Common myeloid progenitor, CD34-positive (primary cell): Measurements from ENCODE around the gene ACY1.

Experiments
- CTCF ChIA-PET: fragments of 350-600 bp; sonication (Branson Sonifier 250); formaldehyde crosslinking; loops from one replicate; lab custom pipeline; 2021; ENCODE audit warnings: antibody characterized with exemption; lab: Charles Lee
- POLR2A ChIA-PET: fragments of 350-600 bp; sonication (Branson Sonifier 250); formaldehyde crosslinking; loops from one replicate; lab custom pipeline; 2021; ENCODE audit warnings: antibody characterized with exemption; lab: Charles Lee
- DNase-seq, 3 donors: peaks; one replicate each; pipeline versions ENCODE4 v3.0.0 to v3.0.0-alpha.2; 2013
- H3K27ac ChIP-seq, 2 experiments: 1 replicate in 1 of 2; 2 replicates in 1 of 2; pipeline ENCODE4 v1.7.0; 2013; ENCODE audit warnings: inconsistent platforms in 2 of 2, low read length in 2 of 2, mild to moderate bottlenecking in 2 of 2, low read depth in 1 of 2, moderate library complexity in 1 of 2; ENCODE audit not compliant: severe bottlenecking in 2 of 2, insufficient read depth in 1 of 2, poor library complexity in 1 of 2
- H3K27me3 ChIP-seq, 5 experiments: replicated peaks in 2 of 5; 1 replicate in 3 of 5; 2 replicates in 2 of 5; pipeline versions ENCODE4 v1.6.1 to v1.7.0; 2013; ENCODE audit warnings: low read length in 4 of 5, mild to moderate bottlenecking in 2 of 5, moderate library complexity in 2 of 5, inconsistent platforms in 1 of 5; ENCODE audit not compliant: insufficient read depth in 5 of 5, control insufficient read depth in 4 of 5
- H3K36me3 ChIP-seq, 4 experiments: 1 replicate in 2 of 4; 2 replicates in 2 of 4; pipeline versions ENCODE4 v1.6.1 to v1.7.0; 2013; ENCODE audit warnings: low read length in 3 of 4, control low read depth in 1 of 4, mild to moderate bottlenecking in 1 of 4; ENCODE audit not compliant: control insufficient read depth in 4 of 4, insufficient read depth in 4 of 4
- H3K4me1 ChIP-seq, 4 experiments: 1 replicate in 3 of 4; 2 replicates in 1 of 4; pipeline versions ENCODE4 v1.6.1 to v1.7.1; 2013; ENCODE audit warnings: low read length in 3 of 4, mild to moderate bottlenecking in 3 of 4, control low read depth in 1 of 4, inconsistent platforms in 1 of 4, moderate library complexity in 1 of 4; ENCODE audit not compliant: control insufficient read depth in 4 of 4, insufficient read depth in 4 of 4; ENCODE audit errors: control extremely low read depth in 1 of 4
- H3K4me3 ChIP-seq, 7 experiments: 1 replicate in 4 of 7; 2 replicates in 3 of 7; pipeline versions ENCODE4 v1.5.1 to v1.7.0; 2013; ENCODE audit warnings: mild to moderate bottlenecking in 7 of 7, low read length in 6 of 7, moderate library complexity in 6 of 7, inconsistent platforms in 2 of 7, low read depth in 2 of 7, control low read depth in 1 of 7; ENCODE audit not compliant: insufficient read depth in 4 of 7, control insufficient read depth in 1 of 7; ENCODE audit errors: extremely low read depth in 1 of 7
- H3K9me3 ChIP-seq, 5 experiments: 1 replicate in 4 of 5; 2 replicates in 1 of 5; pipeline versions ENCODE4 v1.6.1 to v1.7.1; 2013; ENCODE audit warnings: low read length in 4 of 5, mild to moderate bottlenecking in 2 of 5, inconsistent platforms in 1 of 5, low read depth in 1 of 5, moderate library complexity in 1 of 5; ENCODE audit not compliant: control insufficient read depth in 4 of 5, insufficient read depth in 2 of 5; ENCODE audit errors: control extremely low read depth in 1 of 5
- WGBS: methylation state at CpG from one replicate; pipeline ENCODE4 v1.1.5; 2013; ENCODE audit not compliant: insufficient coverage; 5-methylcytosine and 5-hydroxymethylcytosine counted together

ACY1 gene

GRCh38 chr3:52025453-52025852, 42.1 kb downstream of the ACY1 start:
- Histone ChIP-seq H3K27ac (no peak overlapping the region), H3K9me3 (no peaks in the 10 kb centered on the region), H3K36me3 (no peaks in the 10 kb centered on the region), H3K4me1 (peaks cover 0 to 16% (median 11%) of the 10 kb centered on the region in 4 experiments), H3K4me3 (no peak overlapping the region), H3K27me3 (no peaks in the 10 kb centered on the region)
- DNase-seq, result no peak
- ChIA-PET CTCF (no interaction called here), POLR2A (no interaction called here)
- 90% methylated on average over 6 of the region's 7 CpGs for WGBS

GRCh38 chr3:52026041-52026440, 42.7 kb downstream of the ACY1 start:
- H3K27me3 ChIP-seq, result no peaks in the 10 kb centered on the region
- no peak overlapping the region for H3K4me3 ChIP-seq
- H3K36me3 ChIP-seq, result no peaks in the 10 kb centered on the region
- DNase-seq, result no peak
- H3K27ac ChIP-seq, result no peak overlapping the region
- 97% methylated on average over 3 of the region's 4 CpGs for WGBS
- ChIA-PET CTCF (no interaction called here), POLR2A (no interaction called here)
- H3K4me1 ChIP-seq, result peaks cover 0 to 16% (median 11%) of the 10 kb centered on the region in 4 experiments
- no peaks in the 10 kb centered on the region for H3K9me3 ChIP-seq

GRCh38 chr3:52028572-52028971, 45.2 kb downstream of the ACY1 start:
- CTCF ChIA-PET, result interaction anchor here (0.8 to 3.4 kb wide), 5 partner anchors 12 to 46 kb away, joined by 3 to 13 read pairs (median 6); no protein-coding TSS in a partner anchor
- 97% methylated on average over 12 of the region's 12 CpGs for WGBS
- POLR2A ChIA-PET, result interaction anchor here (0.8 to 1.1 kb wide), 2 partner anchors 23 to 206 kb away, joined by 3 read pairs; no protein-coding TSS in a partner anchor
- Histone ChIP-seq H3K27ac (no peak overlapping the region), H3K36me3 (no peaks in the 10 kb centered on the region), H3K4me1 (peaks cover 0 to 5% (median 3%) of the 10 kb centered on the region in 4 experiments), H3K4me3 (no peak overlapping the region), H3K27me3 (no peaks in the 10 kb centered on the region), H3K9me3 (no peaks in the 10 kb centered on the region)
- DNase-seq, result no peak

GRCh38 chr3:52029053-52029452, 45.7 kb downstream of the ACY1 start:
- H3K36me3 ChIP-seq, result no peaks in the 10 kb centered on the region
- no peak overlapping the region for H3K27ac ChIP-seq
- no peaks in the 10 kb centered on the region for H3K27me3 ChIP-seq
- CTCF ChIA-PET, result interaction anchor here (0.8 to 3.4 kb wide), 5 partner anchors 12 to 47 kb away, joined by 3 to 13 read pairs (median 6); no protein-coding TSS in a partner anchor
- no peak for DNase-seq
- no peaks in the 10 kb centered on the region for H3K9me3 ChIP-seq
- peaks cover 0 to 2% (median under 1%) of the 10 kb centered on the region in 4 experiments for H3K4me1 ChIP-seq
- H3K4me3 ChIP-seq, result no peak overlapping the region
- 96% methylated on average over 8 of the region's 9 CpGs for WGBS
- POLR2A ChIA-PET, result interaction anchor here (0.8 to 1.1 kb wide), 2 partner anchors 23 to 206 kb away, joined by 3 read pairs; no protein-coding TSS in a partner anchor

GRCh38 chr3:52029535-52029934, 46.2 kb downstream of the ACY1 start:
- 96% methylated on average over 9 of the region's 10 CpGs for WGBS
- ChIA-PET CTCF (interaction anchor here (1.1 to 3.4 kb wide), 4 partner anchors 11 to 47 kb away, joined by 3 to 13 read pairs (median 6); no protein-coding TSS in a partner anchor), POLR2A (no interaction called here)
- Histone ChIP-seq H3K27me3 (no peaks in the 10 kb centered on the region), H3K9me3 (no peaks in the 10 kb centered on the region), H3K4me3 (no peak overlapping the region), H3K36me3 (no peaks in the 10 kb centered on the region), H3K27ac (no peak overlapping the region), H3K4me1 (no peaks in the 10 kb centered on the region)
- no peak for DNase-seq

- no peaks in the 10 kb centered on the region for H3K9me3 ChIP-seq
- POLR2A ChIA-PET, result no interaction called here
- CTCF ChIA-PET, result interaction anchor here (1.6 to 3.4 kb wide), 3 partner anchors 10 to 30 kb away, joined by 3 to 13 read pairs (median 11); no protein-coding TSS in a partner anchor
- no peaks in the 10 kb centered on the region for H3K36me3 ChIP-seq
- DNase-seq, result no peak
- WGBS, result 97% methylated on average over 10 of the region's 11 CpGs
- no peaks in the 10 kb centered on the region for H3K4me1 ChIP-seq
- H3K4me3 ChIP-seq, result no peak overlapping the region
- H3K27me3 ChIP-seq, result no peaks in the 10 kb centered on the region
- no peak overlapping the region for H3K27ac ChIP-seq
Measured at GRCh38 chr3:52030714-52031310, 47.5 kb downstream of the ACY1 start.

GRCh38 chr3:52031896-52032295, 48.6 kb downstream of the ACY1 start:
- WGBS, result 97% methylated on average over 7 of the region's 10 CpGs

More at GRCh38 chr3:52031896-52032295, 48.6 kb downstream of the ACY1 start:
- H3K36me3 ChIP-seq, result no peaks in the 10 kb centered on the region
- DNase-seq, result no peak
- H3K4me3 ChIP-seq, result no peak overlapping the region
- POLR2A ChIA-PET, result no interaction called here
- H3K27me3 ChIP-seq, result no peaks in the 10 kb centered on the region
- H3K27ac ChIP-seq, result no peak overlapping the region
- no peaks in the 10 kb centered on the region for H3K4me1 ChIP-seq
- H3K9me3 ChIP-seq, result no peaks in the 10 kb centered on the region
- CTCF ChIA-PET, result interaction anchor here (0.6 to 2.3 kb wide), 5 partner anchors 15 to 58 kb away, joined by 3 to 11 read pairs (median 3); no protein-coding TSS in a partner anchor
